HG02884 (cell line): ENCODE results near the gene MZT2A.
"Not testable (repeated sequence)": the region's sequence is repeated elsewhere in the genome, so short reads cannot be mapped to it uniquely, and the experiment has no call there.

Experiments used
- ATAC-seq: cut with Tn5 transposase; IDR thresholded peaks from one replicate; pipeline ENCODE4 v1.9.1; 2021; ENCODE audit warnings: mild to moderate bottlenecking, moderate library complexity; ENCODE audit not compliant: unreplicated experiment

Gene MZT2A

GRCh38 chr2:131521524-131521923 is 29.3 kb upstream of the MZT2A start:
- not testable (repeated sequence) for ATAC-seq

- ATAC-seq, result no peak
Measured at GRCh38 chr2:131520526-131520925, 28.3 kb upstream of the MZT2A start.

- ATAC-seq, result not testable (repeated sequence)
Measured at GRCh38 chr2:131519871-131520470, 27.8 kb upstream of the MZT2A start.

GRCh38 chr2:131519466-131519865 is 27.3 kb upstream of the MZT2A start:
- ATAC-seq, result no peak

- not testable (repeated sequence) for ATAC-seq
Measured at GRCh38 chr2:131518531-131518930, 26.3 kb upstream of the MZT2A start.

GRCh38 chr2:131517856-131518255 is 25.7 kb upstream of the MZT2A start:
- not testable (repeated sequence) for ATAC-seq

- ATAC-seq, result no peak
Measured at GRCh38 chr2:131517106-131517831, 25.1 kb upstream of the MZT2A start.

GRCh38 chr2:131516621-131517020 is 24.4 kb upstream of the MZT2A start:
- not testable (repeated sequence) for ATAC-seq

GRCh38 chr2:131516011-131516410 is 23.8 kb upstream of the MZT2A start:
- no peak for ATAC-seq

GRCh38 chr2:131515235-131515634 is 23.0 kb upstream of the MZT2A start:
- not testable (repeated sequence) for ATAC-seq

GRCh38 chr2:131514408-131515166 is 22.4 kb upstream of the MZT2A start:
- peak; percentile 63 for ATAC-seq

GRCh38 chr2:131511969-131512870 is 20.0 kb upstream of the MZT2A start:
- ATAC-seq, result not testable (repeated sequence)

GRCh38 chr2:131511291-131511968 is 19.2 kb upstream of the MZT2A start:
- ATAC-seq, result not testable (repeated sequence)

- no peak for ATAC-seq
Measured at GRCh38 chr2:131509615-131510014, 17.4 kb upstream of the MZT2A start.

- not testable (repeated sequence) for ATAC-seq
Measured at GRCh38 chr2:131504082-131504750, 12.0 kb upstream of the MZT2A start.

- not testable (repeated sequence) for ATAC-seq
Measured at GRCh38 chr2:131503587-131503986, 11.4 kb upstream of the MZT2A start.

- peak; percentile 98 for ATAC-seq
Measured at GRCh38 chr2:131498321-131498973, 6.2 kb upstream of the MZT2A start.

GRCh38 chr2:131495506-131495905 is 3.3 kb upstream of the MZT2A start:
- not testable (repeated sequence) for ATAC-seq
